ENCODE results near the gene STXBP1. TPM values are rescaled to one million over a fixed set of nuclear protein-coding genes. Genes with fewer than 3 reads are reported as not detected.

The STXBP1 gene
- polyA plus RNA-seq, 2 of the 4 experiments (the other 2 are of a cell fraction), result 13.3 to 22.6 TPM

DNA sequence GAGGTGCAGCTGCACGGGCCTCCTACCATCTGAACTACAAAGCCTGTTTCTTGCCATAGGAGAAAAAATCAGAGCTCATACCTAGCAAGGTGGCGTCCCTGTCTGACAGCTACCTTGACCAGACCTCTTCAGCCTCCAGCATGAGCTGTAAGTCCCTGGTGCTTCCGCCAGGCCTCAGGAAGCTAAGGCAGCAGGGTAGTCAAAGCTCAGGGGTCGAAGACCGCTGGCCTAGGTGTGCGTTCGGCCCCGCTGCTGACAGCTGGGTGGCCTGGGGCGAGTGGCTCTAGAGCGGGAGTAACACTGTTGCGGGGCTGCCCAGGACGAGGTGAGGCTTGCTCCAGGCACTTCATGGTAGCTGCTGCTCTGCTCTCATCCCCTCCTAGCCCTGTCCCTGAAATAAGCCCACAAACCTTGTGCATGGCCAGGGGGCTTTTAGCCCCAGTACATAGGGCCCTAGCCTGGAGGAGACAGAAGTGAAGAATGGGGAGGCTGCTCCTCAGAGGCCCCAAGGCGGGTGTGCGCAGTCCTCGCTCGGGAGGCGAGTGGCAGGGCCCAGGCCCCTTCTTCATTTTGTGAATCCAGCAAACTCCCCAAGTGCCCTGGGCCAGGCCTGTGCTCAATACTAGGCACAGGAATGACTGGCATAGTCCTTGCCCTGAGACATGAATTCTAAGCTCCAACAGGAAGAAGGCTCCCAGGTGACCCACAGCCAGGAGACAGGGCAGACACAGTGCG, 117.6 kb downstream of the STXBP1 start:
- FAIRE-seq (no peak), ATAC-seq (no peak), DNase-seq (ENCODE audit: low read depth in 1 of 2, low spot score in 1 of 2) (no peak)
- no peak overlapping the region for H3K27ac ChIP-seq
- no peak overlapping the region for H3K4me3 ChIP-seq
- no peaks in the 10 kb centered on the region for H3K9me3 ChIP-seq
- 83% methylated on average over 10 of the region's 18 CpGs for WGBS (ENCODE audit: missing lambda C conversion rate)
- POLR2A ChIA-PET, result no interaction called here
- H3K4me1 ChIP-seq, result peaks cover 5% of the 10 kb centered on the region; the same call in 1 of the 3 replicates
- CTCF ChIA-PET, result interaction anchor here (0.6 to 15.7 kb wide), 11 partner anchors 9 to 225 kb away, joined by 3 to 243 read pairs (median 3); partner anchors contain the start of gene CDK9
- TF ChIP-seq PHF8 (IDR thresholded peaks at IDR 0.05; ENCODE audit: borderline replicate concordance, low read depth) (no peak), SREBF2 (IDR thresholded peaks at IDR 0.05) (no peak), GATA3 (IDR thresholded peaks at IDR 0.05; ENCODE audit: borderline replicate concordance) (no peak), RAD21 (conservative IDR thresholded peaks at IDR 0.05 in 1 of 2, IDR thresholded peaks at IDR 0.05 in 1 of 2) (no peak), ATOH8 (CRISPR knock-in tag; IDR thresholded peaks at IDR 0.05; ENCODE audit: low read depth) (no peak)
- no peak overlapping the region for H3K4me2 ChIP-seq

DNA sequence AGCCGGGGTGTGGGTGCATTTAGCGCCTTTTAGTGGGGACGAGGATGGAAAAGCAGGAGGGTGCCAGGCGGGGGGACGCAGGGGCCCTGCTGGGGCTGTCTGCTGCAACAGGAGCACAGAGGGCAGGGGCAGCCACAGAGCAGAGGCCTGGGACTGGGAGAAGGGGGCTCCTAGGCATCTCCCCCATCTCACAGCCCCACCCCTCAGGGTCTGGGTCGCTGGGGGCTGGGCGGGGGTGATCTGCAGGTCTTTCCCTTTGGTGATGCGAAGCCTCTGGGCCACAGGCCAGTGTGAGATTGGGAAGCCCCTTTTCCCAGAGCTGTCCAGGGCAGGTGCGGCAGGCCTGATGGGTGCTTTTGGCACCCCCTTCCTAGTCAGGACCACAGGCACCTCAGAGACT, 118.2 kb downstream of the STXBP1 start:
- Histone ChIP-seq H3K4me1 (peaks cover 5% of the 10 kb centered on the region; the same call in 1 of the 3 replicates), H3K27ac (no peak overlapping the region), H3K4me2 (no peak overlapping the region), H3K9me3 (no peaks in the 10 kb centered on the region), H3K4me3 (no peak overlapping the region)
- no peak for FAIRE-seq
- TF ChIP-seq NFE2L2 (conservative IDR thresholded peaks at IDR 0.05; ENCODE audit: low read length), result no peak
- no peak for TF ChIP-seq TFCP2L1 (CRISPR knock-in tag; IDR thresholded peaks at IDR 0.05)
- no peak for TF ChIP-seq FOSB (CRISPR knock-in tag; IDR thresholded peaks at IDR 0.05)
- no peak for TF ChIP-seq EP300 (IDR thresholded peaks at IDR 0.05)
- TF ChIP-seq HOXB5 (CRISPR knock-in tag; IDR thresholded peaks at IDR 0.05), result no peak
- no peak for TF ChIP-seq HDAC2 (IDR thresholded peaks at IDR 0.05)
- no peak for TF ChIP-seq FOSL2 (IDR thresholded peaks at IDR 0.05)
- TF ChIP-seq FOSL2 (CRISPR knock-in tag; IDR thresholded peaks at IDR 0.05), result no peak
- TF ChIP-seq RCOR1 (IDR thresholded peaks at IDR 0.05; ENCODE audit: low read depth, low read length), result no peak
- TF ChIP-seq KDM1A (IDR thresholded peaks at IDR 0.05; ENCODE audit: low read depth), result no peak
- no peak for TF ChIP-seq BHLHE40 (IDR thresholded peaks at IDR 0.05; ENCODE audit: low read depth, low read length)
- TF ChIP-seq ATOH8 (CRISPR knock-in tag; IDR thresholded peaks at IDR 0.05; ENCODE audit: low read depth), result no peak
- no peak for TF ChIP-seq ZC3H11A (IDR thresholded peaks at IDR 0.05)
- no peak for TF ChIP-seq HOXA7 (CRISPR knock-in tag; IDR thresholded peaks at IDR 0.05)
- TF ChIP-seq MYC (IDR thresholded peaks at IDR 0.05; ENCODE audit: borderline replicate concordance, low read length), result no peak
- TF ChIP-seq CBX2 (IDR thresholded peaks at IDR 0.05; ENCODE audit: borderline replicate concordance, low read depth), result no peak
- TF ChIP-seq CHD2 (IDR thresholded peaks at IDR 0.05; ENCODE audit: low read length, partially characterized antibody), result no peak
- TF ChIP-seq RARB (CRISPR knock-in tag; IDR thresholded peaks at IDR 0.05), result no peak
- no peak for TF ChIP-seq ESRRA (IDR thresholded peaks at IDR 0.05; ENCODE audit: borderline replicate concordance, low read length)
- TF ChIP-seq USF2 (IDR thresholded peaks at IDR 0.05), result no peak
- no peak for TF ChIP-seq RFX5 (IDR thresholded peaks at IDR 0.05)
- WGBS (ENCODE audit: missing lambda C conversion rate), result 84% methylated on average over 7 of the region's 9 CpGs
- no peak for DNase-seq (ENCODE audit: low read depth in 1 of 2, low spot score in 1 of 2)
- ATAC-seq, result no peak
- CTCF ChIA-PET, result interaction anchor here (0.6 to 15.7 kb wide), 8 partner anchors 10 to 226 kb away, joined by 3 to 243 read pairs (median 14); partner anchors contain the start of genes CDK9 and SH2D3C
- POLR2A ChIA-PET, result no interaction called here
